ENCODE results near the gene NUDT3.
A peak's percentile ranks its signal among the peaks of the same experiment; 100 is the strongest.
"Not testable (repeated sequence)": the region's sequence is repeated elsewhere in the genome, so short reads cannot be mapped to it uniquely, and the experiment has no call there.

Gene NUDT3

GRCh38 chr6:34392497-34393190, at the start of gene NUDT3:
NUDT3 (minus strand) TSS chr6:34392669; CDS start chr6:34392362, 307 bp downstream.
- DNase-seq (ENCODE audit: low spot score): peak; percentile 95

- DNase-seq (ENCODE audit: low spot score): no peak
These were observed 49.1 kb upstream of the NUDT3 start for GRCh38 chr6:34441526-34441925.

GRCh38 chr6:34439442-34439841, 47.0 kb upstream of the NUDT3 start:
- DNase-seq (ENCODE audit: low spot score): no peak

GRCh38 chr6:34438705-34439104, 46.2 kb upstream of the NUDT3 start:
- DNase-seq (ENCODE audit: low spot score): no peak

- no peak for DNase-seq (ENCODE audit: low spot score)
These were observed 45.1 kb upstream of the NUDT3 start for GRCh38 chr6:34437644-34437970.

- no peak for DNase-seq (ENCODE audit: low spot score)
These were observed 44.6 kb upstream of the NUDT3 start for GRCh38 chr6:34436803-34437643.

- no peak for DNase-seq (ENCODE audit: low spot score)
These were observed 43.4 kb upstream of the NUDT3 start for GRCh38 chr6:34435916-34436315.

GRCh38 chr6:34425498-34426410, 33.3 kb upstream of the NUDT3 start, which contains the start of gene RPS10:
RPS10 (minus strand) TSS chr6:34426069; CDS start chr6:34425221, 848 bp downstream.
- peak; percentile 94 for DNase-seq (ENCODE audit: low spot score)

GRCh38 chr6:34425132-34425497, 32.6 kb upstream of the NUDT3 start:
- DNase-seq (ENCODE audit: low spot score): no peak

GRCh38 chr6:34424200-34425131, 32.0 kb upstream of the NUDT3 start:
- DNase-seq (ENCODE audit: low spot score): no peak

GRCh38 chr6:34423254-34423653, 30.8 kb upstream of the NUDT3 start:
- no peak for DNase-seq (ENCODE audit: low spot score)

GRCh38 chr6:34418367-34418766, 25.9 kb upstream of the NUDT3 start:
- DNase-seq (ENCODE audit: low spot score): no peak

- DNase-seq (ENCODE audit: low spot score): no peak
These were observed 24.5 kb upstream of the NUDT3 start for GRCh38 chr6:34416877-34417371.

- DNase-seq (ENCODE audit: low spot score): peak; percentile 70
These were observed 22.8 kb upstream of the NUDT3 start for GRCh38 chr6:34414999-34415858.

- DNase-seq (ENCODE audit: low spot score): no peak
These were observed 20.3 kb upstream of the NUDT3 start for GRCh38 chr6:34412643-34413214.

GRCh38 chr6:34412016-34412415, 19.5 kb upstream of the NUDT3 start:
- no peak for DNase-seq (ENCODE audit: low spot score)

GRCh38 chr6:34407915-34408314, 15.4 kb upstream of the NUDT3 start:
- not testable (repeated sequence) for DNase-seq (ENCODE audit: low spot score)

- no peak for DNase-seq (ENCODE audit: low spot score)
These were observed 4.0 kb upstream of the NUDT3 start for GRCh38 chr6:34396518-34396917.

- DNase-seq (ENCODE audit: low spot score): no peak
These were observed 1.5 kb upstream of the NUDT3 start for GRCh38 chr6:34393966-34394305.

All from hematopoietic multipotent progenitor cell treated with erythropoietin and hydrocortisone succinate and interleukin-3 and kit ligand, for 17 days (in vitro differentiated cells).